Ovary (tissue), 9 donors: ENCODE data around the gene KCTD20. TPM values are rescaled to one million over a fixed set of nuclear protein-coding genes. Genes with fewer than 3 reads are reported as not detected.

Source experiments
- DNase-seq, 5 donors: peaks; one replicate each; pipeline ENCODE4 v3.0.0-alpha.2; 2019 to 2020
- H3K27ac ChIP-seq, 2 donors: fragments of 200-600 bp; one replicate each; pipeline versions ENCODE4 v1.5.1 to v1.8.0; 2019 to 2022
- H3K27me3 ChIP-seq: fragments of 200-600 bp; one replicate; pipeline ENCODE4 v1.8.0; 2022
- H3K36me3 ChIP-seq: fragments of 200-600 bp; sonication (generic); one replicate; pipeline ENCODE4 v1.5.1; 2019
- H3K4me1 ChIP-seq: one replicate; pipeline ENCODE4 v1.8.1; 2013; ENCODE audit warnings: mild to moderate bottlenecking, moderate library complexity; ENCODE audit not compliant: insufficient read depth
- H3K4me3 ChIP-seq: fragments of 200-600 bp; sonication (generic); one replicate; pipeline ENCODE4 v1.5.1; 2017
- H3K9me3 ChIP-seq, 2 donors: fragments of 200-600 bp in 1 of 2; sonication (generic) in 1 of 2; one replicate each; pipeline versions ENCODE4 v1.5.1 to v1.8.1; 2013 to 2019; ENCODE audit warnings: mild to moderate bottlenecking in 1 of 2, moderate library complexity in 1 of 2
- EP300 ChIP-seq: sonication (generic); formaldehyde crosslinking; IDR thresholded peaks from one replicate; pipeline ENCODE4 v1.6.1; 2017; ENCODE audit warnings: antibody characterized with exemption
- POLR2A ChIP-seq: fragments of 450-650 bp; IDR thresholded peaks from one replicate; pipeline ENCODE4 v1.6.1; 2017; ENCODE audit warnings: antibody characterized with exemption, mild to moderate bottlenecking, moderate library complexity
- WGBS, 3 donors: extraction: QIAGEN DNeasy Blood & Tissue Kit in 1 of 3; methylation state at CpG; one replicate each; pipeline versions ENCODE4 v1.1.5 to v1.1.7; 2013 to 2017; 5-methylcytosine and 5-hydroxymethylcytosine counted together
- intact Hi-C, 4 donors: fragments of 100-400 bp; cut with DNase I; formaldehyde crosslinking; loops; one replicate each; pipeline versions ENCODE4 v1.11.0 to v1.15.1; 2022 to 2023
- polyA plus RNA-seq, 2 donors: library from polyadenylated mRNA; stranded (reverse); fragments of 200-250 nt in 1 of 2; fragments of 350-450 nt in 1 of 2; fragmentation: Illumina TruSeq in 1 of 2; extraction: RNeasy Lipid Tissue Mini Kit (QIAGEN cat#74804) in 1 of 2; gene quantifications; one replicate each; pipeline ENCODE4 v1.2.3, GENCODE V29; 2013 to 2014
- total RNA-seq, 7 donors: library from RNA; depleted of rRNA in 2 of 7; stranded (reverse); fragments of >200 nt in 2 of 7; fragmentation: NEBNext Ultra II Directional in 3 of 7; extraction: Animal tissue kit (Norgen Biotek cat#: 25700) in 3 of 7; gene quantifications; one replicate each; pipeline versions ENCODE4 v1.1.0 to v1.2.4, GENCODE V29; 2016 to 2023
- TF ChIP-seq, protein P1 (sequence below), 3 donors: fragments of 450-650 bp in 2 of 3; fragments of 200-600 bp in 1 of 3; IDR thresholded peaks; one replicate each; pipeline versions ENCODE4 v1.5.1 to v1.8.0; 2016 to 2022; ENCODE audit warnings: antibody characterized with exemption in 3 of 3, mild to moderate bottlenecking in 1 of 3
- donor health status: DM: no; HTN: no; CAD: no; lungs with moderate emphysema.
- donor health status: DM: no; HTN: no; CAD: no.
- donor health status: Bipolar disorder and iron deficiency.
- donor health status: DM: yes; HTN: yes; CAD: no.
- donor health status: DM: no; HTN: no; CAD: no.
- donor health status: DM: yes; HTN: yes; CAD: no.

Gene KCTD20
- total and polyA plus RNA-seq, 9 donors = 21.7 to 73.7 (median 46.2) TPM

DNA sequence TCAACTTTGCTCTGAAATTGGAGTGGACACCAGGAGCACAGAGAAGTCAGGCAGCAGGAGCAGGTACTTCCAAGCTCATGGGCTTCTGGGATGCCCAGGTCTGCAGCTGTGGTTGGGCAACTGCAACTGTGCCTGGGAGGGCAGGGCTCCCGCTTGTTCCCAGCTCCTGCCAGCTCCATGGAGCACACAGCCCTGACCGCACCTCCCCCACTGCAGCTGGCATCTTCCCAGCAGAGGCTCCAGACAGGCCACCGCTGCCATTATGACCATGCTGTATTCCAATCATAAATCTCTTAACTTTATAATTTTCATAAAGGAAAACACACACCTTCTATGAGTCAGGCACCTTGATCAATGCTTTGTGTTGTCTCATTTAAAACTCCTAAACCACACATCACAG is 67.6 kb downstream of the KCTD20 start:
- WGBS, 3 donors = 97 to 98% (median 97%) methylated on average over 3 of the region's 3 CpGs
- Histone ChIP-seq H3K4me3 (no peak overlapping the region), H3K9me3 (no peaks in the 10 kb centered on the region), H3K27ac (no peak overlapping the region), H3K4me1 (no peaks in the 10 kb centered on the region), H3K36me3 (no peaks in the 10 kb centered on the region), H3K27me3 (no peaks in the 10 kb centered on the region)
- intact Hi-C loops = no loop called here
- TF ChIP-seq EP300 (no peak), POLR2A (no peak)
- TF ChIP-seq, protein P1, sequence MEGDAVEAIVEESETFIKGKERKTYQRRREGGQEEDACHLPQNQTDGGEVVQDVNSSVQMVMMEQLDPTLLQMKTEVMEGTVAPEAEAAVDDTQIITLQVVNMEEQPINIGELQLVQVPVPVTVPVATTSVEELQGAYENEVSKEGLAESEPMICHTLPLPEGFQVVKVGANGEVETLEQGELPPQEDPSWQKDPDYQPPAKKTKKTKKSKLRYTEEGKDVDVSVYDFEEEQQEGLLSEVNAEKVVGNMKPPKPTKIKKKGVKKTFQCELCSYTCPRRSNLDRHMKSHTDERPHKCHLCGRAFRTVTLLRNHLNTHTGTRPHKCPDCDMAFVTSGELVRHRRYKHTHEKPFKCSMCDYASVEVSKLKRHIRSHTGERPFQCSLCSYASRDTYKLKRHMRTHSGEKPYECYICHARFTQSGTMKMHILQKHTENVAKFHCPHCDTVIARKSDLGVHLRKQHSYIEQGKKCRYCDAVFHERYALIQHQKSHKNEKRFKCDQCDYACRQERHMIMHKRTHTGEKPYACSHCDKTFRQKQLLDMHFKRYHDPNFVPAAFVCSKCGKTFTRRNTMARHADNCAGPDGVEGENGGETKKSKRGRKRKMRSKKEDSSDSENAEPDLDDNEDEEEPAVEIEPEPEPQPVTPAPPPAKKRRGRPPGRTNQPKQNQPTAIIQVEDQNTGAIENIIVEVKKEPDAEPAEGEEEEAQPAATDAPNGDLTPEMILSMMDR (IDR thresholded peaks at IDR 0.05) = no peak
- no peak for DNase-seq

DNA sequence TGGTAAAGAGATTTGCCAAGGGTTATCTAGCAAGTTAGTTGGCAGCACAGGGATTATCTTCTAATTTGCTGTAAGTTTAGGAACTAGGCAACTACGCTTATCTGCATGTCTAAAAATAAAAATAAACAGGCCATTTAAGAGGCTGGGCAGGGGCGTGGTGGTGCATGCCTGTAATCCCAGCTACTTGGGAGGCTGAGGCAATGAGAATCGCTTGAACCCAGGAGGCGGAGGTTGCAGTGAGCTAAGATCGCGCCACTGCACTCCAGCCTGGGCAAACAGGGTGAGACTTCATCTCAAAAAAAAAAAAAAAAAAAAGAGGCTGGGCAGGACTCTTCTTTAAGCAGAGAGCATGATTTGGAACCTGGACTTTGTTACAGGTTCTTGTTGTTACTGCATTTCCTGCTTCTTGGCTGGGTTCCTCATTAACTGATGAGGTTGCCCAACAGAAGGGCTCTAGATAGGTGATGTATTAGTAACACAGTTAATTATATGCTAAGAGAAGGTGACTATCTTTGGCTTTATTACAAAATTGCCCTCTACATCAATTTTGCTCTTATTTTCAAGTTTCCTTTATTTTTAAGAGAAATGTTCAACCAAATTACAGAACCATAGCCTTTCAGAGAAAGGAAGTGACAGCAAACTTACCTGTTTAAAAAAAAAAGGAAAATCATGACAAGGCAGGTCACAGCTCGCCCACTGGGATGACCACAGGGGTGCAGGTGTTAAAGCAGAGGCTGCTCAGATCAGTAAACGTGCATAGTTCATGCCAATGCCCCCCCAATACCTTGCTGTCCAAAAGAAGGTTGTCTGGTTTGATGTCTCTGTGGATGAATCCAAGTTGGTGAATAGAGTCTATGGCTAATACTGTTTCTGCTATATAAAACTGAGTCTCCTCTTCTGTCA is 72.0 kb downstream of the KCTD20 start:
- no peaks in the 10 kb centered on the region for H3K9me3 ChIP-seq
- H3K27ac ChIP-seq = no peak overlapping the region
- H3K4me1 ChIP-seq = no peaks in the 10 kb centered on the region
- WGBS, 3 donors = 92 to 96% (median 92%) methylated on average over 8 of the region's 8 CpGs
- H3K36me3 ChIP-seq = no peaks in the 10 kb centered on the region
- no peak for TF ChIP-seq POLR2A
- H3K4me3 ChIP-seq = no peak overlapping the region
- DNase-seq = no peak
- no peaks in the 10 kb centered on the region for H3K27me3 ChIP-seq
- intact Hi-C loops = no loop called here

- TF ChIP-seq EP300 (no peak), POLR2A (no peak)
- TF ChIP-seq, protein P1 (IDR thresholded peaks at IDR 0.05) = no peak
Observed at GRCh38 chr6:36515844-36516243, 73.0 kb downstream of the KCTD20 start.

GRCh38 chr6:36516559-36516958 is 73.8 kb downstream of the KCTD20 start:
- Histone ChIP-seq H3K9me3 (no peaks in the 10 kb centered on the region), H3K4me1 (no peaks in the 10 kb centered on the region), H3K27ac (no peak overlapping the region), H3K36me3 (no peaks in the 10 kb centered on the region), H3K4me3 (no peak overlapping the region), H3K27me3 (no peaks in the 10 kb centered on the region)
- WGBS, 3 donors = 69 to 89% (median 86%) methylated on average over 4 of the region's 4 CpGs
- TF ChIP-seq POLR2A = no peak
- TF ChIP-seq EP300 = no peak
- DNase-seq = no peak
- intact Hi-C loops = no loop called here

More at GRCh38 chr6:36515844-36516243, 73.0 kb downstream of the KCTD20 start:
- no peak for DNase-seq
- no peaks in the 10 kb centered on the region for H3K4me1 ChIP-seq
- intact Hi-C loops = no loop called here
- H3K27me3 ChIP-seq = no peaks in the 10 kb centered on the region
- 52 to 69% (median 56%) methylated on average over 3 of the region's 3 CpGs for WGBS, 3 donors
- no peaks in the 10 kb centered on the region for H3K9me3 ChIP-seq
- H3K27ac ChIP-seq = no peak overlapping the region
- no peaks in the 10 kb centered on the region for H3K36me3 ChIP-seq
- H3K4me3 ChIP-seq = no peak overlapping the region

DNA sequence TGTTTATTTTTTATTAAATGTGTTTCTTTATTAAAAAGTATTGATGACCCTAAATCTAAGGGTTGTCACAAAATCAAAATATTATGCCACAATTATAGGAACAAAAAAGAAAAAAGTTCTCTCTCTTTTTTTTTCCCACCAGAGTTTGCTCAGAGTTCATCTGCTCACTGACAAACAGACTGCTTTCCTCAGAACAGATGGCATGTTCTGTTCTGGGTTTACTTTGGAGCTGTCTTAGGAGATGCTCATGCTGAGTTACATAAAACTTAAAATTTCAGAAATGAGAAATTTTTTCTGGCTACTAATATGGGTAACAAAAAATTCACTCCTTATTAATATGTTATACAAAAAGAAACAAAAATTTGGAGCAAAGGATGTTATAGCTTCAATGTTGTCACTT is 74.2 kb downstream of the KCTD20 start:
- H3K4me3 ChIP-seq = no peak overlapping the region
- TF ChIP-seq POLR2A = no peak
- TF ChIP-seq, protein P1 (IDR thresholded peaks at IDR 0.05) = no peak
- TF ChIP-seq EP300 = no peak
- H3K36me3 ChIP-seq = no peaks in the 10 kb centered on the region
- intact Hi-C loops = no loop called here
- H3K4me1 ChIP-seq = no peaks in the 10 kb centered on the region
- H3K27me3 ChIP-seq = no peaks in the 10 kb centered on the region
- no peak for DNase-seq
- H3K9me3 ChIP-seq = no peaks in the 10 kb centered on the region
- H3K27ac ChIP-seq = no peak overlapping the region
